ENCODE data around the gene PIGBOS1. TPM values are rescaled to one million over a fixed set of nuclear protein-coding genes. Genes with fewer than 3 reads are reported as not detected.
"Not testable (repeated sequence)": the region's sequence is repeated elsewhere in the genome, so short reads cannot be mapped to it uniquely, and the experiment has no call there.

Gene PIGBOS1
- total RNA-seq, 1 donor from 2014 or later, result 10.7 TPM

GRCh38 chr15:55319537-55320237, 764 bp upstream of the PIGBOS1 start:
- CTCF ChIA-PET, result interaction anchor here (0.9 to 1.2 kb wide), 4 partner anchors 88 to 123 kb away, joined by 3 to 6 read pairs (median 4); partner anchors contain the start of genes CCPG1, PIERCE2 and RSL24D1
- no peak for TF ChIP-seq CTCF (IDR thresholded peaks at IDR 0.05)
- H3K27me3 Mint-ChIP-seq, result no peaks in the 10 kb centered on the region
- peaks cover 38% of the 10 kb centered on the region for H3K36me3 Mint-ChIP-seq (ENCODE audit: low read depth)
- intact Hi-C loops (cut with micrococcal nuclease), result loop anchor here (1.0 to 5.0 kb wide), 4 partner anchors 89 to 178 kb away; partner anchors contain the start of genes CCPG1 and PIERCE2
- H3K4me1 Mint-ChIP-seq, result peaks cover 69% of the 10 kb centered on the region
- peak overlapping the region; percentile 99 for H3K4me3 Mint-ChIP-seq
- ATAC-seq (ENCODE audit: low read depth) (no peak), DNase-seq (no peak)
- peak overlapping the region; percentile 99 for H3K27ac Mint-ChIP-seq
- POLR2A ChIA-PET, result interaction anchor here (0.5 to 2.5 kb wide), 10 partner anchors 28 to 1599 kb away, joined by 3 to 34 read pairs (median 4); partner anchors contain the start of genes CCPG1, PIERCE2 and RSL24D1
- H3K9me3 Mint-ChIP-seq, result no peaks in the 10 kb centered on the region

DNA sequence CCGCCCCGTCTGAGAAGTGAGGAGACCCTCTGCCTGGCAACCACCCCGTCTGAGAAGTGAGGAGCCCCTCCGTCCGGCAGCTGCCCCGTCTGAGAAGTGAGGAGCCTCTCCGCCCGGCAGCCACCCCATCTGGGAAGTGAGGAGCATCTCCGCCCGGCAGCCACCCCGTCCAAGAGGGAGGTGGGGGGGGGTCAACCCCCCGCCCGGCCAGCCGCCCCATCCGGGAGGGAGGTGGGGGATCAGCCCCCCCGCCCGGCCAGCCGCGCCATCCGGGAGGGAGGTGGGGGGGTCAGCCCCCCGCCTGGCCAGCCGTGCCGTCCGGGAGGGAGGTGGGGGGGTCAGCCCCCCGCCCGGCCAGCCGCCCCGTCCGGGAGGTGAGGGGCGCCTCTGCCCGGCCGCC, 16.1 kb downstream of the PIGBOS1 start:
- H3K4me1 Mint-ChIP-seq; POLR2A ChIA-PET; H3K27ac Mint-ChIP-seq; intact Hi-C loops (cut with micrococcal nuclease); H3K27me3 Mint-ChIP-seq; DNase-seq; H3K4me3 Mint-ChIP-seq; H3K9me3 Mint-ChIP-seq; CTCF ChIA-PET; ATAC-seq (ENCODE audit: low read depth): not testable (repeated sequence)
- peaks cover 16% of the 10 kb centered on the region for H3K36me3 Mint-ChIP-seq (ENCODE audit: low read depth)

GRCh38 chr15:55297315-55297714, 21.6 kb downstream of the PIGBOS1 start:
- Mint-ChIP-seq H3K27me3 (no peaks in the 10 kb centered on the region), H3K4me3 (no peak overlapping the region), H3K27ac (no peak overlapping the region), H3K9me3 (no peaks in the 10 kb centered on the region), H3K36me3 (ENCODE audit: low read depth) (no peaks in the 10 kb centered on the region), H3K4me1 (no peaks in the 10 kb centered on the region)
- intact Hi-C loops (cut with micrococcal nuclease), result no loop called here
- ChIA-PET POLR2A (no interaction called here), CTCF (interaction anchor here (0.7 kb wide), 1 partner anchor 9 kb away, joined by 4 read pairs; no protein-coding TSS in a partner anchor)
- no peak for ATAC-seq (ENCODE audit: low read depth)
- no peak for DNase-seq
- no peak for TF ChIP-seq CTCF (IDR thresholded peaks at IDR 0.05)

- ChIA-PET POLR2A (interaction anchor here (0.7 to 0.8 kb wide), 3 partner anchors 28 to 196 kb away, joined by 3 to 5 read pairs (median 3); partner anchors contain the start of genes PIGB, PIGBOS1 and RSL24D1), CTCF (interaction anchor here (0.8 to 1.7 kb wide), 10 partner anchors 69 to 1328 kb away, joined by 3 to 32 read pairs (median 4); partner anchors contain the start of genes CCPG1, PIERCE2 and RSL24D1)
- Mint-ChIP-seq H3K36me3 (ENCODE audit: low read depth) (peaks cover 9% of the 10 kb centered on the region), H3K4me1 (peaks cover 22% of the 10 kb centered on the region), H3K9me3 (no peaks in the 10 kb centered on the region), H3K4me3 (peak overlapping the region; percentile 89), H3K27ac (peak overlapping the region; percentile 83), H3K27me3 (no peaks in the 10 kb centered on the region)
- peak; percentile 81 for ATAC-seq (ENCODE audit: low read depth)
- DNase-seq, result peak; percentile 75
- TF ChIP-seq CTCF (IDR thresholded peaks at IDR 0.05), result peak; percentile 78
- intact Hi-C loops (cut with micrococcal nuclease), result loop anchor here (1.0 to 2.0 kb wide), 9 partner anchors 28 to 1482 kb away; no protein-coding TSS in a partner anchor
These were observed 28.3 kb downstream of the PIGBOS1 start for GRCh38 chr15:55290528-55291057.

DNA sequence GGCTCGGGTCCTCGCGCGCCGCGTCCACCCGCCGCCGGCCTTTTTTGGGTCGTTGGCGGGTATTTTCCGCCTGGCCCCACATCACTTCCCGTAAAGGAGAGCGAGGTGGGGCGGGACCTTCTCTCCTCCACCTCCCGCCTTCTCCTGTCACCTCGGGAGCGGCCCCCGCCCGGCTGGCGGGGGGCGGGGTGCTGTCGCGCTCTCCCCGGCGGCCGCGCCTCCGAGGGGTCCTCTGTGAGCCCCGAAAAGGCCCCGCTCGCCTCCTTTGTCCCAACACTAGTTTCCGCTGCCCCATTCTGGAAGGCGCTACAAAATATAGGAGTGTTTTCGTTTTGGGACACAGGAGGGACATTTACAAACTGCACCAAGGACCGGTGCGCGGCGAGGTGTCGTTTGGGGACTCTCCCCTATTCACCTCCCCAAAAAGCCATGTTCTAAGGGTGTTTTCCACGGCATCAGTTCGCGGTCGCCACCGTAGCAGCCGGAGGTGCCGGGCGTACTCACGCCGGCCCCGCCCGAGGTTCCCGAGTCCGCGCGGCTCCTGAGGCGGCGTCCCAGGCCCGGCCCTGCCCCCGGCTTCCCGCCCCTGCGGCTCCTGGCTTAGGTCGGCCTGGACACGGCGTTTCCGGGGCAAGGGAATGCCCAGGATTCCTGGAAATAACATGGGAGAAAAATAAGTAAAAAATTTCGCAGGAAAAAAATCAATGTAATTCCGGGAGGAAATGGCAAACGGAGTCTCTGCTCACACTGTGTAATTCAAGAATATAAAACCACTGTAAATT, 29.0 kb downstream of the PIGBOS1 start, which contains the start of gene RAB27A:
Gene RAB27A, minus strand, starts transcription at position 68 of the 782 bp plus-strand sequence. CDS start 54,879 bp downstream, outside the sequence.
- H3K27me3 Mint-ChIP-seq, result no peaks in the 10 kb centered on the region
- intact Hi-C loops (cut with micrococcal nuclease), result loop anchor here (1.0 to 2.0 kb wide), 11 partner anchors 13 to 1482 kb away; no protein-coding TSS in a partner anchor
- peaks cover 27% of the 10 kb centered on the region for H3K4me1 Mint-ChIP-seq
- peaks cover 9% of the 10 kb centered on the region for H3K36me3 Mint-ChIP-seq (ENCODE audit: low read depth)
- H3K9me3 Mint-ChIP-seq, result no peaks in the 10 kb centered on the region
- DNase-seq (peak; percentile 62), ATAC-seq (ENCODE audit: low read depth) (peak; percentile 68)
- peak within 1 kb of the TSS; percentile 89 for H3K4me3 Mint-ChIP-seq
- peak within 1 kb of the TSS; percentile 83 for H3K27ac Mint-ChIP-seq
- CTCF ChIA-PET, result interaction anchor here (1.0 to 1.7 kb wide), 6 partner anchors 68 to 144 kb away, joined by 4 to 32 read pairs (median 6); partner anchors contain the start of genes CCPG1, PIERCE2 and RSL24D1
- POLR2A ChIA-PET, result no interaction called here
- TF ChIP-seq CTCF (IDR thresholded peaks at IDR 0.05), result no peak

Data from activated B cell treated with CpG ODN at 0.5 μM for 24 hours (primary cell).